HG03095 (cell line): ENCODE results near the gene NRP1.
"Not testable (repeated sequence)": the region's sequence is repeated elsewhere in the genome, so short reads cannot be mapped to it uniquely, and the experiment has no call there.

Source experiments
- ATAC-seq: cut with Tn5 transposase; IDR thresholded peaks from one replicate; pipeline ENCODE4 v1.9.1; 2021; ENCODE audit warnings: moderate library complexity; ENCODE audit not compliant: unreplicated experiment

The NRP1 gene

DNA sequence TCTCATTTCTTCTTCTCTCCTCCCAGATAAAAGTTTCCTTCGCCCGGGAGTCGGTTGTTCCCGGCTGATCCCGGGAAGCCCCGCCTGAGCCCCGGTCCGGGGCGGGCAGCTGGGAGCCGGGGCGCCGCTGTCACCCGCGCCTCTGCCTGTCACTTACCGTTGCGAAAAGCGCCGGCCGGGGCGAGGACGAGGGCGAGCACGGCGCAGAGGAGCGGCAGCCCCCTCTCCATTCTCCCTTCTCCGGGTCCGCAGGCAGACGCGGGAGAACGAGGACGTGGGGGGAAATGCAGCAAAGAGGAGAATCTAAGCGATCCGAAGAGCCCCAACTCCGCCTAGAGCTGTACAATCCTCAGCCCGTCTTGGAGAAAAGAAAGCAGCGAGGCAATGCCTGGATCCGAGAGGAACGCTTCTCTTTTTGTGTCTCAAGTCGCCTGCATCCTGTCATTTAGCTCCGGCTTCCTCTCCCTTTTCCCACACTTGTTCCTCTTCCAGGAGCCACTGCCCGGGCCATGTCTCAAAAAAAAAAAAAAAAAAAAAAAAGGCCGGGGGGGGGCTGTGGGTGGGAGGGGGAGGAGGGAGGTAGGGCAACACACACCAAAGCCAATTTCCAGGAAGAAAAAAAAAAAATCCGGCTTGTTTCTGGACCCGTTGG is at the start of gene NRP1:
TSS of gene NRP1 (minus strand) at position 515 of the 652 bp plus-strand sequence. CDS start at position 230, 285 bp downstream.
- no peak for ATAC-seq

DNA sequence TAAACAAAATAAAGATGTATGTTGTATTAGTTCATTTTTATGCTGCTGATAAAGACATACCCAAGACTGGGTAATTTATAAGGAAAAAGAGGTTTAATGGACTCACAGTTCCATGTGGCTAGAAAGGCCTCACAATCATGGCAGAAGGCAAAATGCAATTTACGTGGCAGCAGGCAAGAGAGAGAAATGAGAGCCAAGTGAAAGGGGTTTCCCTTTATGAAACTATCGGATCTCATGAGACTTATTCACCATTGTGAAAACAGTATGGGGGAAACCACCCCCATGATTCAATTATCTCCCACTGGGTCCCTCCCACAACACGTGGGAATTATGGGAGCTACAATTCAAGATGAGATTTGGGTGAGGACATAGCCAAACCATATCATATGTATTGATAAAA is 49.7 kb upstream of the NRP1 start:
- ATAC-seq = not testable (repeated sequence)

- no peak for ATAC-seq
These were observed 48.6 kb upstream of the NRP1 start for GRCh38 chr10:33382921-33383713.

GRCh38 chr10:33382216-33382600 is 47.7 kb upstream of the NRP1 start:
- no peak for ATAC-seq

DNA sequence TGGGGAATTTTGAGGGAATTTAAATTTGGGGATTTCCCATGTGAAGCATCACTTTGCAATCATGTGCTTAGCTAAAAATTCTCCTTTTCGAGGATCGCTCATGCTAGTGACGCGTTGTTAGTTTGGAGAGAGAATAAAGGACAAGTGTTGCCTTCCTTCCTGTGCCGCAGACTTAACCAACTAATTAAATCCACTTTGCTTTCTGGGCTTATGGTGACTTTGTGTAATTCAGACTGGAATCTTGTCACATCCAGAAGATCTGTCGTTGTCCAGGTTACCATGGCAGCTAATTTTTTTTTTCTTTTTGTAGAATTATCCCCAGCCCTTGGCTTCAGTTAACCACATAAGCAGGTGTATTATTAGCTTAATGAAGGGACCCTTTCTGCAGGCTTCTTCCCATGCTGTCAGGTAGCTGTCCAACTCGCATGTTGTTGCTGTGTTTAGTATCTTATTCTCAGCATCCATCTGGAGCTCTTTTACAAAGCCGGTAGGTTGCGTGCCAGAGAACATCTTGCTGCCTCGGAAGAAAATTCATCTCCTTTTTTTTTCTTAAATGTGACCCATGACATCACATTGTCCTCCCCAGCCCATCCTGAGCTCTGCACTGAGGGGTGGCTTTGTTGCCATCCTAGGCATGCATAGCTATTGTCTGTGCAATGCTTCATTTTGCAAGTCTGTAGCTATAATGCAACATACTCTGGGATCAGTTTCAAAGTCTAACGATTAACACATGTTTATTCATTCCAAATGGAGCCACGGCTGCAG is 47.2 kb upstream of the NRP1 start:
- no peak for ATAC-seq

DNA sequence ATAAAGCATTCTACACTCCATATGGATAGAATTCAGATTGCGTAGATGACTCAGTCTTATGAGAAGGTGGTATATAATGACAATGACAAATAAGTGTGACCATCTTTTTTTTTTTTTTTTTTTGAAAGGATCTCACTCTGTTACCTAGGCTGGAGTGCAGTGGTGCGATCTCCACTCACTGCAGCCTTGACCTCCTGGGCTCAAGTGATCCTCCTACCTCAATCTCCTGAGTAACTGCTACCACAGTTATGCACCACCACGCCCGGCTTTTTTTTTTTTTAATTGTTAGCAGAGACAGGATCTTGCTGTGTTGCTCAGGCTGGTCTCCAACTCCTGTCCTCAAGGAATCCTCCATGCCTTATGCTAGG is 43.2 kb upstream of the NRP1 start:
- no peak for ATAC-seq

- no peak for ATAC-seq
These were observed 42.6 kb upstream of the NRP1 start for GRCh38 chr10:33376976-33377657.

GRCh38 chr10:33376476-33376875 is 42.0 kb upstream of the NRP1 start:
- no peak for ATAC-seq

- ATAC-seq = no peak
These were observed 38.8 kb upstream of the NRP1 start for GRCh38 chr10:33373263-33373662.

DNA sequence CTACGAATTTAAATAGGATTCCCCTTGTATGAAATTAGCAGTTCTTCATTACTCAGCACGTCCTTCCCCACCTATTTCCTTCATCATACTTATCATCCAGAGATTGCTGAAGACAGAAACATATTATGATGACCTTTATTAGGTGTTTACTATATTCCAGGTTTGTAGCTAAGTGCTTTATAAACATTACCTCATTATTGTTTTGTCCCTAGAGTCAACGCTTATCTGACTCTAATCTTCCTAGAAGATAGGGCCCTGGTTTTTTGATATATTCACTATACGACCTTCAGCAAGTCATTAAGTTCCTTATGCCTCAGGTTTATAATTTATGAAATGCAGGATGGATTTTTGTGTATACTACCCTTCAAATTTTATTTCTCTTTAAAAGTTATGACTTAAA is 36.8 kb upstream of the NRP1 start:
- ATAC-seq = no peak

GRCh38 chr10:33370434-33370930 is 36.0 kb upstream of the NRP1 start:
- no peak for ATAC-seq

- no peak for ATAC-seq
These were observed 33.6 kb upstream of the NRP1 start for GRCh38 chr10:33368086-33368485.

GRCh38 chr10:33365871-33366411 is 31.5 kb upstream of the NRP1 start:
- no peak for ATAC-seq

DNA sequence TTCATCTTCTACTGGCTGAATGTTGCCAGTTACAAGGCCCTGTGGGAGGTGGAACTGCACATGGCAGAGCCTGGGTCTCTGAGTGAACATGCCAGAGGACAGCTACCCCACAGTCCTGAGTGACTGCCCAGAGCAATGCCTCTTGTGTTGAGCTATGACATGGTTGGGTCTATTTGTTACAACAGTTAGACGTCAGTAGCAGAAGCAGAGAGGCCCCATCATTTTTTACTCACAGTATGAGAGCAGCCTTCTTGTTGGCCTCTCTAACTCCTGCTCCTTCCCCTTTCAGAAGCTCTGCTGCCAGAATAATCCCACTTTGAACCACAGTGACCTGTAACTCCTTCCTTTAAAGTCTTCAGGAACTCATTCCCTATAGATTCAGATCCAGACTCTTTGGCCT is 30.8 kb upstream of the NRP1 start:
- ATAC-seq = no peak

DNA sequence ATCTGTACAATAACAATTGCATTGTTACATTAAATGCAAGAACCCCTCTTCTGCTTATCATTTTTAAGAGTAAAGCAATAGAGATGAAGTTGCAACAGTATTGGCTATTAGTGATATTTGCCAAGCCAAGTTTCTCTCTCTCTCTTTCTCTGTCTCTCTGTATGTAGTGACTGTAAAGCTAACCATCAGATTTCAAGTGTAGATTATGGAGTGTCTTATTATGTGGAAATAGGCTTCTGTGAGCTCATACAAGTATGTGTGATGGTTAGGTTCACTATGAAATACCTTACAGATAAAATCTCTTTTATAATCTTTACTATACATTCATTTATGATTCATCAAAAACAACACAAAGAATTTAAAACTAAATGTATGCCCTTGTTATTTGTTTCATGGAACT is 28.6 kb upstream of the NRP1 start:
- no peak for ATAC-seq

GRCh38 chr10:33358016-33358415 is 23.5 kb upstream of the NRP1 start:
- no peak for ATAC-seq

DNA sequence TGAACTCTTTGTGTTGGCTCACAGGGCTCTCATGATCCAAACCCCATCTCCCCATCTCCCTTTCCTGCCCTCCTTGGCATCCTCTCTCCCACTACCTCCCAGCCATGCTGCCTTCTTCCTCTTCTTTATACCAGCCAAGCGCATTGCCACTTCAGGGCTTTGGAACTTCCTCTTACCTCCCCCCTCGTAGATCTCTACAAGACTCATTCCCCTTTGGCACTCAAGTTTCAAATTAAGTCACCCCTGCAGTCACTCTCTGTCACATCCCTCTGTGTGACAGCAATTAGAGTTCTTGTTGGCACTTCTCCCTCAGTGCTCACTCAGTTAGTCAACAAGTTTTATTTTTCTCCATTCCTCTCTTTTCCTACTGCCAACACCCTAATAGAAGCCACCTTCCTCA is 20.8 kb upstream of the NRP1 start:
- ATAC-seq = no peak

- no peak for ATAC-seq
These were observed 19.4 kb upstream of the NRP1 start for GRCh38 chr10:33353853-33354252.

- no peak for ATAC-seq
These were observed 18.9 kb upstream of the NRP1 start for GRCh38 chr10:33353334-33353733.

DNA sequence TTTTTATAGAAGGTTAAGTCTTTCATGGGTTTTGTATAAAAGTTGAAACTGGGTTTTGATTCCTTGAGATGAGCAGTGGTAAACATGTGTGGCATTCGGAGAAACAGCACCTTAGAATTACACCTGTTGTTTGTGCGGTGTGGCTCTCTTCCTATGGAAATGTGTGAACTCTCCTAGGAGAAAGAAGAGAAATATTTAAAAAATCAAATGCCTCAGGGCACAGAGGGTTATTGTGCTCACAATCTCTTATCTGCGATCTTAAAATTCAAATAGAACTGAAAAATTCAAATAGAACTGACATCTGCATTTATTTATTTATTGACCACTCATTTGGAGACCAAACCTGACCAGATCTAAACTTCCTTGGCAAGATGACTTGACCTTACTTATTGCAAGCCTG is 18.1 kb upstream of the NRP1 start:
- no peak for ATAC-seq

GRCh38 chr10:33352175-33352574 is 17.7 kb upstream of the NRP1 start:
- no peak for ATAC-seq
